SK-N-SH (cell line): ENCODE data around the gene PPP2R2B. TPM values are rescaled to one million over a fixed set of nuclear protein-coding genes. Genes with fewer than 3 reads are reported as not detected.

Experiments used
- CTCF ChIA-PET: fragments of 300-600, 350-600 bp; formaldehyde crosslinking; extraction: SDS; loops from one replicate; lab custom pipeline; 2021; lab: Yijun Ruan, JAX
- POLR2A ChIA-PET: fragments of 350-600 bp; sonication (Branson Sonifier 250); formaldehyde crosslinking; extraction: SDS; loops from one replicate; lab custom pipeline; 2020; ENCODE audit warnings: antibody characterized with exemption, inconsistent platforms; lab: Yijun Ruan, JAX
- DNase-seq: peaks from one replicate; pipeline ENCODE4 v3.0.0; 2012
- H2AFZ ChIP-seq: fragments of 200-600 bp; sonication (generic); 2 replicates; pipeline ENCODE4 v1.8.1; 2016; ENCODE audit warnings: antibody characterized with exemption, mild to moderate bottlenecking, low read depth
- H3F3A ChIP-seq: fragments of 200-600 bp; sonication (generic); replicated peaks from 2 replicates; pipeline ENCODE3; 2016; ENCODE audit warnings: antibody characterized with exemption, mild to moderate bottlenecking; ENCODE audit not compliant: insufficient read depth
- H3K27ac ChIP-seq, 2 experiments: fragments of 200-500 bp in 1 of 2; fragments of 200-600 bp in 1 of 2; sonication (Bioruptor generic) in 1 of 2; sonication (generic), shearing (Covaris generic) in 1 of 2; 2 replicates each; pipeline versions ENCODE4 v1.5.1 to v1.6.1; 2014 to 2016; ENCODE audit warnings: low read depth in 2 of 2, inconsistent platforms in 1 of 2, low read length in 1 of 2, mild to moderate bottlenecking in 1 of 2, mixed read lengths in 1 of 2
- H3K27me3 ChIP-seq: fragments of 200-600 bp; sonication (generic), shearing (Covaris generic); 2 replicates; pipeline ENCODE4 v1.6.1; 2016; ENCODE audit warnings: mixed run types; ENCODE audit not compliant: insufficient read depth
- H3K36me3 ChIP-seq, 2 experiments: fragments of 200-500 bp in 1 of 2; fragments of 200-600 bp in 1 of 2; sonication (Bioruptor generic) in 1 of 2; sonication (generic) in 1 of 2; replicated peaks in 1 of 2; 2 replicates each; pipeline versions ENCODE3 to v1.5.1; 2014 to 2016; ENCODE audit warnings: low read length in 1 of 2, mild to moderate bottlenecking in 1 of 2; ENCODE audit not compliant: insufficient read depth in 2 of 2, control insufficient read depth in 1 of 2
- H3K4me1 ChIP-seq, 2 experiments: fragments of 200-500 bp in 1 of 2; fragments of 200-600 bp in 1 of 2; sonication (Bioruptor generic) in 1 of 2; sonication (generic), shearing (Covaris generic) in 1 of 2; 2 replicates each; pipeline versions ENCODE4 v1.5.1 to v1.6.1; 2014 to 2016; ENCODE audit warnings: low read depth in 1 of 2, low read length in 1 of 2, mixed run types in 1 of 2; ENCODE audit not compliant: insufficient read depth in 2 of 2, control insufficient read depth in 1 of 2
- H3K4me2 ChIP-seq: fragments of 200-600 bp; sonication (generic), shearing (Covaris generic); 2 replicates; pipeline ENCODE4 v1.6.1; 2017; ENCODE audit warnings: mixed run types
- H3K4me3 ChIP-seq, 2 experiments: fragments of 200-500 bp in 1 of 2; fragments of 200-600 bp in 1 of 2; sonication (Bioruptor generic) in 1 of 2; sonication (generic), shearing (Covaris generic) in 1 of 2; 2 replicates each; pipeline versions ENCODE4 v1.5.1 to v1.8.1; 2014 to 2016; ENCODE audit warnings: low read depth in 2 of 2, inconsistent platforms in 1 of 2, low read length in 1 of 2, mild to moderate bottlenecking in 1 of 2, mixed read lengths in 1 of 2, moderate library complexity in 1 of 2
- H3K79me2 ChIP-seq: fragments of 200-600 bp; sonication (generic); 2 replicates; pipeline ENCODE4 v1.8.1; 2017; ENCODE audit warnings: mild to moderate bottlenecking; ENCODE audit not compliant: insufficient read depth
- H3K9ac ChIP-seq: fragments of 200-600 bp; sonication (generic); 2 replicates; pipeline ENCODE4 v1.6.1; 2017; ENCODE audit warnings: mixed run types
- H3K9me2 ChIP-seq: fragments of 200-600 bp; sonication (generic); 2 replicates; pipeline ENCODE4 v1.6.1; 2017; ENCODE audit warnings: mixed run types
- H3K9me3 ChIP-seq: fragments of 200-600 bp; sonication (generic); 2 replicates; pipeline ENCODE4 v1.6.1; 2017; ENCODE audit warnings: mixed run types, mild to moderate bottlenecking, moderate library complexity
- H4K20me1 ChIP-seq: fragments of 200-600 bp; sonication (generic); 2 replicates; pipeline ENCODE4 v1.6.1; 2017; ENCODE audit warnings: mild to moderate bottlenecking, mixed run types; ENCODE audit not compliant: insufficient read depth
- CTCF ChIP-seq: fragments of 200-600 bp; sonication (generic); IDR thresholded peaks from 2 replicates; pipeline ENCODE4 v1.6.1; 2017; ENCODE audit warnings: antibody characterized with exemption, mild to moderate bottlenecking, moderate library complexity
- FOSL2 ChIP-seq: IDR thresholded peaks from 2 replicates; pipeline ENCODE4 v1.4.0; 2012; ENCODE audit warnings: low read depth, mild to moderate bottlenecking, moderate library complexity, borderline replicate concordance
- FOXJ3 ChIP-seq: sonication (generic); formaldehyde crosslinking; IDR thresholded peaks from 2 replicates; pipeline ENCODE4 v1.5.1; 2020; ENCODE audit warnings: mild to moderate bottlenecking, missing genetic modification reagents
- FOXM1 ChIP-seq: IDR thresholded peaks from 2 replicates; pipeline ENCODE4 v1.4.0; 2012; ENCODE audit warnings: low read depth, mild to moderate bottlenecking
- JUND ChIP-seq: IDR thresholded peaks from 2 replicates; pipeline ENCODE4 v1.4.0; 2012
- MEF2A ChIP-seq: IDR thresholded peaks from 2 replicates; pipeline ENCODE4 v1.4.0; 2012; ENCODE audit warnings: low read depth, borderline replicate concordance
- MXI1 ChIP-seq: IDR thresholded peaks from 2 replicates; pipeline ENCODE4 v1.6.1; 2012; ENCODE audit warnings: mild to moderate bottlenecking, low read depth, low read length, improper control_type of control experiment
- PBX3 ChIP-seq: IDR thresholded peaks from 2 replicates; pipeline ENCODE4; 2012
- POLR2AphosphoS5 ChIP-seq: IDR thresholded peaks from 2 replicates; pipeline ENCODE4 v1.6.1; 2012; ENCODE audit warnings: low read depth, low read length
- RAD21 ChIP-seq: IDR thresholded peaks from 2 replicates; pipeline ENCODE4 v1.6.1; 2012; ENCODE audit warnings: mild to moderate bottlenecking, low read length
- RCOR1 ChIP-seq: fragments of 150-350 bp; IDR thresholded peaks from 2 replicates; pipeline ENCODE4 v1.6.1; 2017; ENCODE audit warnings: antibody characterized with exemption, low read length
- RFX5 ChIP-seq: IDR thresholded peaks from 2 replicates; pipeline ENCODE4 v1.6.1; 2012; ENCODE audit warnings: mild to moderate bottlenecking, improper control_type of control experiment, low read length
- SIN3A ChIP-seq: IDR thresholded peaks from 2 replicates; pipeline ENCODE4 v1.6.1; 2012; ENCODE audit warnings: low read depth, mild to moderate bottlenecking, low read length, moderate library complexity, borderline replicate concordance
- SMC3 ChIP-seq: IDR thresholded peaks from 2 replicates; pipeline ENCODE4 v1.6.1; 2012; ENCODE audit warnings: low read depth, low read length, improper control_type of control experiment
- TAF1 ChIP-seq: IDR thresholded peaks from 2 replicates; pipeline ENCODE4 v1.6.1; 2012; ENCODE audit warnings: low read depth, mild to moderate bottlenecking, low read length, moderate library complexity, borderline replicate concordance
- TCF12 ChIP-seq: IDR thresholded peaks from 2 replicates; pipeline ENCODE4 v1.4.0; 2012
- USF2 ChIP-seq: fragments of 150-350 bp; IDR thresholded peaks from 2 replicates; pipeline ENCODE4 v1.6.1; 2017; ENCODE audit warnings: antibody characterized with exemption, low read length, low read depth, borderline replicate concordance
- WGBS: methylation state at CpG from one replicate; pipeline ENCODE4 v1.1.6; 2017; ENCODE audit warnings: low lambda C conversion rate; 5-methylcytosine and 5-hydroxymethylcytosine counted together
- polyA plus RNA-seq, 3 experiments: library from polyadenylated mRNA; depleted of rRNA; stranded (reverse); fragments of >200 nt; gene quantifications; 2 replicates each; pipeline ENCODE4 v1.2.3, GENCODE V29; 2012

The PPP2R2B gene
- polyA plus RNA-seq, 1 of the 3 experiments (the other 2 are of a cell fraction) = 11.4 TPM

GRCh38 chr5:146818822-146819221 is 59.7 kb downstream of the PPP2R2B start:
- no peaks in the 10 kb centered on the region for H3K79me2 ChIP-seq

GRCh38 chr5:146817973-146818372 is 60.6 kb downstream of the PPP2R2B start:
- WGBS = 80% methylated on average over 4 of the region's 4 CpGs
- Histone ChIP-seq H3K79me2 (no peaks in the 10 kb centered on the region), H3K9ac (no peak overlapping the region), H3K4me1 (no peaks in the 10 kb centered on the region; a peak in 1 of 4 replicates), H3K9me2 (no peaks in the 10 kb centered on the region), H3K9me3 (no peaks in the 10 kb centered on the region), H3K4me3 (no peak overlapping the region), H3K27ac (no peak overlapping the region), H4K20me1 (no peaks in the 10 kb centered on the region), H3K36me3 (no peaks in the 10 kb centered on the region), H3K27me3 (no peaks in the 10 kb centered on the region), H3K4me2 (no peak overlapping the region), H3F3A (no peaks in the 10 kb centered on the region), H2AFZ (no peak overlapping the region)
- ChIA-PET POLR2A (no interaction called here), CTCF (interaction anchor here (0.6 to 1.6 kb wide), 3 partner anchors 11 to 362 kb away, joined by 3 read pairs; no protein-coding TSS in a partner anchor)
- DNase-seq = no peak
- no peak for TF ChIP-seq RCOR1
- TF ChIP-seq MEF2A = no peak
- no peak for TF ChIP-seq SIN3A
- no peak for TF ChIP-seq FOSL2
- no peak for TF ChIP-seq FOXM1
- no peak for TF ChIP-seq TCF12
- TF ChIP-seq FOXJ3 (CRISPR knock-in tag) = no peak
- no peak for TF ChIP-seq JUND
- no peak for TF ChIP-seq RFX5
- no peak for TF ChIP-seq POLR2AphosphoS5
- no peak for TF ChIP-seq TAF1
- no peak for TF ChIP-seq USF2
- TF ChIP-seq CTCF = no peak
- no peak for TF ChIP-seq MXI1
- TF ChIP-seq SMC3 = no peak

More at GRCh38 chr5:146818822-146819221, 59.7 kb downstream of the PPP2R2B start:
- H2AFZ ChIP-seq = no peak overlapping the region
- no peaks in the 10 kb centered on the region for H3K9me3 ChIP-seq
- TF ChIP-seq PBX3 (no peak), SMC3 (0 out of 2 replicates have a peak, but pooled peaks have one; percentile 17), RAD21 (peak; percentile 25), SIN3A (no peak), CTCF (no peak), RFX5 (no peak)
- TF ChIP-seq, all 33 proteins: peak for 2
- CTCF ChIA-PET = interaction anchor here (0.7 to 1.5 kb wide), 5 partner anchors 8 to 147 kb away, joined by 3 read pairs; no protein-coding TSS in a partner anchor
- Histone ChIP-seq H3K27ac (peak overlapping the region in 1 of 2 experiments; percentile 28; a peak in 1 of 4 replicates), H3K27me3 (no peaks in the 10 kb centered on the region), H4K20me1 (no peaks in the 10 kb centered on the region), H3F3A (no peaks in the 10 kb centered on the region), H3K4me3 (no peak overlapping the region), H3K9ac (no peak overlapping the region), H3K36me3 (no peaks in the 10 kb centered on the region), H3K9me2 (no peaks in the 10 kb centered on the region), H3K4me2 (no peak overlapping the region), H3K4me1 (no peaks in the 10 kb centered on the region; a peak in 1 of 4 replicates)
- no peak for DNase-seq
- WGBS = 71% methylated on average over 2 of the region's 2 CpGs
- POLR2A ChIA-PET = no interaction called here
